Measurements from ENCODE around the gene PSMG4. TPM values are rescaled to one million over a fixed set of nuclear protein-coding genes. Genes with fewer than 3 reads are reported as not detected.

Gene PSMG4
- total and polyA plus RNA-seq, 2 donors (not counting 3 experiments of a cell fraction or from before 2014, with no cell fraction given) = 31.4 to 46.0 TPM

- no peak overlapping the region for H3K4me3 ChIP-seq (replicated peaks in 1 of 3; ENCODE audit: insufficient read depth in 1 of 3, low read depth in 1 of 3, low read length in 3 of 3)
- ChIA-PET CTCF (no interaction called here), POLR2A (no interaction called here)
- H3K9me3 ChIP-seq (replicated peaks; ENCODE audit: control insufficient read depth, insufficient read depth, low read length) = no peaks in the 10 kb centered on the region
- dilution Hi-C loops (cut with MboI; ENCODE audit: extremely low pct_ligation_motif_present, low sequenced_read_pairs) = no loop called here
- DNase-seq (ENCODE audit: low read depth, low spot score) (no peak), FAIRE-seq (no peak)
- H3K9ac ChIP-seq (replicated peaks; ENCODE audit: extremely low read depth, insufficient read depth, low read length) = no peak overlapping the region
- no peak overlapping the region for H3K4me2 ChIP-seq (ENCODE audit: insufficient read depth, low read length)
- no peaks in the 10 kb centered on the region for H4K20me1 ChIP-seq (replicated peaks; ENCODE audit: control insufficient read depth, extremely low read depth, insufficient read depth, low read length)
- H3K27ac ChIP-seq (ENCODE audit: insufficient read depth, low read depth, low read length) = no peak overlapping the region
- no TSS peak for BruUV-seq (replicated peaks)
- no peaks in the 10 kb centered on the region for H3K4me1 ChIP-seq (ENCODE audit: control insufficient read depth, extremely low read depth, insufficient read depth, low read length)
- H3K79me2 ChIP-seq (ENCODE audit: control insufficient read depth, insufficient read depth, low read length) = no peaks in the 10 kb centered on the region
- peaks cover 0 to 1% of the 10 kb centered on the region in 2 experiments for H3K36me3 ChIP-seq (ENCODE audit: control insufficient read depth in 2 of 2, extremely low read depth in 1 of 2, insufficient read depth in 2 of 2, low read length in 2 of 2)
- no peaks in the 10 kb centered on the region for H3K27me3 ChIP-seq (ENCODE audit: control insufficient read depth in 2 of 2, insufficient read depth in 2 of 2, low read length in 2 of 2)
- intact Hi-C loops (cut with micrococcal nuclease) = no loop called here
- no peak overlapping the region for H2AFZ ChIP-seq (ENCODE audit: low read depth, low read length)
- TF ChIP-seq EZH2 (IDR thresholded peaks at IDR 0.05; ENCODE audit: borderline replicate concordance, low read depth, low read length, severe bottlenecking) (no peak), MYC (IDR thresholded peaks at IDR 0.05; ENCODE audit: low read depth, low read length) (no peak), MAX (IDR thresholded peaks at IDR 0.05; ENCODE audit: insufficient read depth, insufficient read length) (no peak), JUN (IDR thresholded peaks at IDR 0.05; ENCODE audit: borderline replicate concordance, insufficient read depth, insufficient read length, low read depth) (no peak), POLR2AphosphoS5 (IDR thresholded peaks at IDR 0.05; ENCODE audit: insufficient read depth, low read depth, low read length) (no peak), GATA2 (IDR thresholded peaks at IDR 0.05; ENCODE audit: insufficient read depth, insufficient read length, low read depth, low read length) (no peak), POLR2A (IDR thresholded peaks at IDR 0.05; ENCODE audit: low read depth, low read length) (no peak), CTCF (IDR thresholded peaks at IDR 0.05; ENCODE audit: extremely low read depth in 1 of 2, insufficient read depth in 1 of 2, low read depth in 1 of 2, low read length in 2 of 2) (no peak), FOS (IDR thresholded peaks at IDR 0.05; ENCODE audit: borderline replicate concordance, insufficient read depth, low read length) (no peak)
- H3K9me1 ChIP-seq (replicated peaks; ENCODE audit: control insufficient read depth, extremely low read depth, insufficient read depth, low read length) = no peaks in the 10 kb centered on the region
Observed at GRCh38 chr6:3307436-3307835, 48.7 kb downstream of the PSMG4 start.
